ENCODE results near the gene AGAP5.
"Not testable (repeated sequence)": the region's sequence is repeated elsewhere in the genome, so short reads cannot be mapped to it uniquely, and the experiment has no call there.

The AGAP5 gene

DNA sequence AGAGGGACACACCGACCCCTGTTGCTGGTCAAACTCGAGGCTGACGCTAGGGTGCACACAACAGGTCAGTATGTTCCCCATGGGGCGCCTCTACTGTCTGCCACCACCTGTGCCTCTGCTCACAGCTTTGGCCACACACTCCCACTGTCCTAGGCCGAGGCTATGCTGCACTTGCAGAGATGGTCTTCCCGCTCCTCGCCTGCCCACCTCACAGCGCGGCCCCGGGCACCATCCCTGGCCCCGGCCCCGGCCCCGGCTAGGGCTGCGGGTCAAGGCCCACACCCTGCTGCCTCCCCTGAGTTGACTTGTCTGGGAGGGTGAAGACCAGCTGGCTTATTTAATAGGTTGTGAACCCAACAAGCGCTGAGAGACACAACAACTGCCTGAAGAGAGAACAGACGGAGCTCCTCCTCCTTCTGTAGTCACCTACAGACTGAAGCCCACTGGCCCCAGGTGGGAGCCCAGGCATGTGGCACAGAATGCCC, at the start of gene AGAP5:
AGAP5 (minus strand) TSS at position 435 of the 485 bp plus-strand sequence; CDS start at position 81, 354 bp downstream.
- DNase-seq = not testable (repeated sequence)

DNA sequence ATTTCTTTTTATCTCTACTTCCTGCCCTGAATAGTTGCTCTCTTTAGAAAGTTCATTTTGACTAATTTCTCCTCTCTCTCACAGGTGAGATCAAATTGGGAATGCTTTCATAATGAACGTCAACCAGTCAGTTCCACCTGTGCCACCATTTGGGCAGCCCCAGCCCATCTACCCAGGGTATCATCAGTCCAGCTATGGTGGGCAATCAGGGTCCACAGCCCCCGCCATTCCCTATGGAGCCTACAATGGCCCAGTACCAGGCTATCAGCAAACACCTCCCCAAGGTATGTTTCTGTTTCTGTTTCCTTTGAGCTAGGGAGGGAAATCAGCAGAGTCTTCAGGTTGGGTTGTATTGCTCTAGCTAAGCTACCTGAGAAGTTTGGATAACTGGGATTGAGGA, 48.8 kb upstream of the AGAP5 start:
- DNase-seq = no peak

DNA sequence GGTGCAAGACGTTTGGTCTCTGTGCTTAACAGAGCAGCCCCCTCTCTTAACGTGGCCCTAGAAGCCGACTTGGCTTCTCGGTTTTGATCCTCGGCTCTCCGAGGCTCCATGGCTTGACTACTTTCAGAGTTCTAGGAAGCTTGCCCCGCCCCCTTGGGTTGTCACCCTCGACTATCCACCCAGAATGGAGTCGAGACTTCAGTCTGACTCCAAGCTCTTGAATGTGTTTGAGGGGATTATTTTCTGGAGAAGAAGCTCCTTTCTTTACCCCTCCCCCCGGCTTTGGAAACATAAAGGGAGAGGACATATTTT, 46.7 kb upstream of the AGAP5 start:
- no peak for DNase-seq

DNA sequence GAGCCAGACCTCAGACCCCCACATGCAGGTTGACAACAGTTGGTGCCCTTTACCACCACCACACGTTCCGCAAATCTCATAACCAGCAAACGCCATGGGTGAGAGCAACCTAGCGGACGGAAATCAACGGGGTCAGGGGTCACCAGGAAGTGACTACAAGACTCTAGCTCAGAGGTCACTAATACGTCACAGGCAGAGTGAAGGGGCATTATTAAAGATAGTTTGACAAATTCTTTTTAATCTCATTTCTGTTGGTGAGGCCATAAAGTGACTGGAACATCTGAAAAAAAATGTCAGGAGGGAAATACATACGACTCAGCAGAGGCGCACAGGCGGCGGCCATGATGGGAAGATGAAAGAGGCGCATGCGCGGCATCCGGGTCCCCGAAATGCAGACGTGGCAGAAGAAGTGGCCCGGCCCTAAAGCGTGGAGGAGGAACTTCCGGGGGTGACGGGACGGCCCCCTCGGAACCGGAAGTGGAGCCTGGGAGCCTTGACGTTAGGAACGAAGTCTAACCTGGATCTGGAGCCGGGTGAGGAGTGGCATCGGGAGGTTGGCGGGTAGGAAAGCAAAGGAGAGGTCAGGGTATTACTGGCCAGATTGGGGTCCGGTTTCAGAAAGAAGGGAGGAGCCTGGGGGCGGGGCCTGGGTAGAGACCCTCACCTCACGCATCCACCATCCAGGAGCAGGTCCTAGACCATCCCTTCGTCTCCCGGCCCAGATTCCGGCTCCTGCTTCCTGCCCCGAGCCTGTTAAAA, 46.2 kb upstream of the AGAP5 start, which contains the start of gene SEC24C:
SEC24C (plus strand) TSS at position 468 of the 759 bp plus-strand sequence. CDS start 2,461 bp downstream, outside the sequence.
- DNase-seq = peak; percentile 80

DNA sequence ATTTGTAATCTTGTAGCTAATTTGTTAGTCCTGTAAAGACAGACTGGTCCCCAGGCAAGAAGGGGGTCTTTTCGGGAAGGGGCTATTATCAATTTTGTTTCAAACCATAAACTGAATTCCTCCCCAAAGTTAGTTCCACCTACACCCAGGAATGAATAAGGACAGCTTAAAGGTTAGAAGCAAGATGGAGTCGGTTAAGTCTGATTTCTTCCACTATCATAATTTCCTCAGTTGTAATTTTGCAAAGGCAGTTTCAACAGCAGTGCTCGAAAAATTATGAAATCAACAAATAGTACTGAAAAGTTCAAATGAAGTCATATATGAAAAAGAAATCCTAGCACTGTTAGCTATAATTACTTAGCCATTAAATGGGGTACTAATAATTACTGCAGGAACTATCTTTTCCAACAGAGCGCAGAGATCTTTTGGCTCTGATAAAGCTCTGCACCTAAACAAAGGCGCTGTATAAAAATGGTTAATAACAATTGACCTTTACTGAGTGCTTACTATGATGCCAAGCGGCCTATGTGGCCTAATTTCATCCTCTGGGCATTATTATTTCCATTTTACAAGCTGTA, 45.5 kb upstream of the AGAP5 start:
- DNase-seq = no peak

DNA sequence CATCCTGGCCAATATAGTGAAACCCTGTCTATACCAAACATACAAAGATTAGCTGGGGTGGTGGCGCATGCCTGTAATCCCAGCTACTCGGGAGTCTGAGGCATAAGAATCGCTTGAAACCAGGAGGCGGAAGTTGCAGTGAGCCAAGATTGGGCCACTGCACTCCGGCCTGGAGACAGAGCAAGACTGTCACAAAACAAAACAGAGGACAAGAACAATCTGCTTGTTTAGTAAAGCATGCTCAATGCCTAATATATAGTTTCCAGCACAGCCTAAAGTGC, 44.5 kb upstream of the AGAP5 start:
- DNase-seq = no peak

DNA sequence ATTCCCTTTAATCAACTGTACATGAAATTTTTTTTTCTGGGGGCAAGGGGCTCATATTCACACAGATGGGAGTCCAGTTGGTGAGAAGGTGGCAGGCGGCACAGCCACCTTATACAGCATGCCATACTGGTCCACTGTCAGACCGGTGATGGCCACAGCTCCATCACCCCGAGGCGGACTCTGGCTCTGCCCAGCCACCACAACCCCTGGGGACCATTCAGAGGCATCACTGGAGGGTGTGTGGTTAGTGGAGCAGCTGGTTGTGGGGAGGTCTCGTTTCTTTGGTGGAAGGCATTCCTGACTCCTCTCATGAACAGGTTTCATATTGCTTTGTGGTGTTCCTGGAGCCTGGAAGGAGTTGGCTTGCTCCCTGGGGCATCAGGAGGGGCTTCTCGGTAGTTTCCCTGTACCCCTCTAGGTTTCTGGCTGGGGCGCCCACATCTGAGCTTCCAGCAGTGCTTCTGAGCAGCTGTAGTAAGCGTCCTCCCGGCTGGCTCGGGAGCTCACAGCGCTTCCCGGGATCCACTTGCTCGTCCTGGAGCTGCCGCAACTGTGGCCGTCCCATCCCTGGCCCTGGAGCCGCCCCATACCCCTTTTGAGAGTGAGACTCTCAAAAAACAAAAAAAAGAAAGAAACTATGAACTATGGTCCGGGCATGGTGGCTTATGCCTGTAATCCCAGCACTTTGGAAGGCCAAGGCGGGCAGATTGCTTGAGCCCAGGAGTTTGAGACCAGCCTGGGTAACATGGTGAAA, 42.8 kb upstream of the AGAP5 start:
- DNase-seq = not testable (repeated sequence)

DNA sequence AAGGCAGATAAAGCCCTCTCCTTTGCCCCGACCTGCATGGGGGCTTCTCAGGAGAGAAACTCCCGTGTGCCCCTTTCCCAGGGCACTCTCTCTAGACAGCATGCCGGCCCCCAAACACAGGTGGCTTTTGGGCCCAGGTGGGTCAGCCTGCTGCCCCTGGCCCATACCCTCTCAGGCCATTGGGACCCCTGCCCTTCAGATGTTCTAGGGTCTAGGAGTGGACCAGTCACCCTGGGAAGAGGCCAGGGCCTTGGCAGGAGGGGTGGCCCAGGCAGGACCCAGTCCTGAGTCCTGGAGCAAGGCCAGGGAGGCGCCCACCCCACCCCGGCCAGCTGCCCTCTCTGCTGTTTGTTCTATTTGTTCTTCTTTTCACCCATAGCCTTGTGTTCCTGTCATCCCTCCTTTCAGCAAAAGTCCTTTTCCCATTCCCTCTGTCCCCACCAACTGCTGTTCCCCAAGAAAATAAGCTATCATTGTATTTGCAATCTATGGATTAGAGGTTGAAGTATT, 36.9 kb upstream of the AGAP5 start:
- no peak for DNase-seq

DNA sequence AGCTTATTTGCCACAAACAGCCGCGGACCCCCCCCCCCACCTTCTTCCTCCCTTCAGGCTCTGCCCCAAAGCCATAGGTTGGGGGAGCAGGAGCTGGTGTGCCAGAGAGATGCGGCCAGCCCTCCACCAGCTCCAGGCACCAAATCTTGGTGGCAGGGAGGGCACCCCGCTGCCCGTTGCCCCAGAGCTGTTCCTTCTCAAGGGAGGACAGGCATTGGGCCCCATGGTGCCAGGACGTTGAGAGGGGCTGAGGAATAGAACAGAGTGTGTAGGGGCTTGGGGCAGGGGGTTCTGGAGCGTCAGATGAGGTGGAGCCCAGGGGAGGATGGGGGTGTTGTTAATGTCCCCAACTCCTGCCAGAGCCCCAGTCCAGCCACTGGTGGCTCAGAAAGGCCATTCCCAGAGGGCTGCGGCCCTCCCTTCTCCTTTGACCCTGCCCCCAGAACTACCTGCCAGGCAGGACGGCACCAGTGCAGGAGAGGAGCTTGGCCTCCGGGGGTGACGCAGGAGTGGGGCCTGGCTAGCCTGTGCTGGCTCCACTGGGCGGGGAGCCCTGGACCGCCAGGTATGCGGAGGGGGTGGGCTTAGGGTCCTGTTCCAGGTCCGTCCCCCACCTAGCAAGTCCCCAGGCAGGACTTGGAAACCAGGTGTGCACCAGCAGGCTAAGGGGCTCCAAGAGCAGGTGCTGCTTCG, 36.3 kb upstream of the AGAP5 start:
- DNase-seq = no peak

DNA sequence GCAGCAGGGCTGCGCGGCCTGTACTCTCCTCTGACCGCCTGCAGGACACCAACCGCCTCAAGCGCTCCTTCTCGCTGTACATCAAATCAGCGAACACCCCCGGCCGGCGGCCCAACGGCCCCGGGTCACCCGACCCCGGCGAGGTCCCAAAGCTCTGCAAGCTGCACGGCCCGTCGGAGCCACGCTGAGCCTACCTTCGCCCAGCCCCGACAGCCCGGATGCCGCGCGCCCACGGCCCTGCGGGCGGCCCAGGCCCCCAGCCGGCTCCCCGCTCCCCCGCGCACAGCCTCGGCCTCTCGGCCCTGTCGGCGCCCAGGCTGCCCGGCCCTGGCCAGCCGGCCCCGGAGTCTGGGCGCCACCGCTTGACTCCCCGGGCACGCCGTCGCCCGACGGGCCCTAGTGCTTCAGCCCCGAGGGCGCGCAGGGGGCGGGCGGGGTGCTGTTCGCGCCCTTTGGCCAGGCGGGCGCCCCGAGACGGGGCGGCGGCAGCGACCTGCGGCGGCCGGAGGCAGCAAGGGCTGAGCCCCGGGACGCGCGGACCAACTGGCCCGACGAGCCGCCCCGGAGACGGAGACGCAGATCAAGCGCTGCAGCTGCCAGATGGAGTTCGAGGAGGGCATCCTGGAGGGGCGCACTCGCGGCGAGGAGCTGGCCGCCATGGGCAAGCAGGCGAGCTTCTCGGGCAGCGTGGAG, 35.2 kb upstream of the AGAP5 start:
- no peak for DNase-seq

DNA sequence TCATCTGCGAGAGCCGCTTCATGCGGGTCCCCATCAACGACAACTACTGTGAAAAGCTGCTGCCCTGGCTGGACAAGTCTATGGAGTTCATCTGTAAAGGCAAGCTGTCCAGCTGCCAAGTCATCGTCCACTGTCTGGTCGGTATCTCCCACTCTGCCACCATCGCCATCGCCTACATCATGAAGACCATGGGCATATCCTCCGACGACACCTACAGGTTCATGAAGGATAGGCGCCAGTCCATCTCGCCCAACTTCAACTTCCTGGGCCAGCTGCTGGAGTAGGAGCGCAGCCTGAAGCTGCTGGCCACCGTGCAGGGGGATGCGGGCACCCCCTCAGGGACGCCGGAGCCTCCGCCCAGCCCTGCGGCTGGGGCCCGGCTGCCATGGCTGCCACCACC, 34.5 kb upstream of the AGAP5 start:
- no peak for DNase-seq

DNA sequence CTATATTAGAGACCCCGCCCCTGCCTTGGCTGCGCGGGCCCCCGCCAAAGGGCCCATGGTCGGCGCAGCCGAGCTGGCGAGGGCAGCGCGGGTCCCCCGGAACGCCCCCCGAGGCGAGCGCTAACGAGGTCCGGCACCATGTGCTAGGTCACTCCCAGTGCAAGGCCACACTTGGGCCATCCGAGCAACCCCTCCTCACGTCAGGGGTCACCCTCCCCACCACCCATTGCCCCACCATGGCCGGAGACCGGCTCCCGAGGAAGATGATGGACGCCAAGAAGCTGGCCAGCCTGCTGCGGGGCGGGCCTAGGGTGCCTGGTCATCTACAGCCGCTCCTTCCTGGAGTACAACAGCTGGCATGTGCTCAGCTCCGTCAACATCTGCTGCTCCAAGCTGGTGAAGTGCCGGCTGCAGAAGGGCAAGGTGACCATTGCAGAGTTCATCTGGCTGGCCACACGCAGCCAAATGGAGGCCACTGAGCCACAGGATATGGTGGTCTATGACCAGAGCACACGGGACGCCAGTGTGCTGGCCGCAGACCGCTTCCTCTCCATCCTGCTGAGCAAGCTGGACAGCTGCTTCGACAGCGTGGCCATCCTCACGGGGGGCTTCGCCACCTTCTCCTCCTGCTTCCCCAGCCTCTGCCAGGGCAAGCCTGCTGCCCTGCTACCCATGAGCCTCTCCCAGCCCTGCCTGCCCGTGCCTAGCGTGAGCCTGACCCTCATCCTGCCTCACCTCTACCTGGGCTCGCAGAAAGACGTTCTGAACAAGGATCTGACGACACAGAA, 33.9 kb upstream of the AGAP5 start:
- DNase-seq = no peak

DNA sequence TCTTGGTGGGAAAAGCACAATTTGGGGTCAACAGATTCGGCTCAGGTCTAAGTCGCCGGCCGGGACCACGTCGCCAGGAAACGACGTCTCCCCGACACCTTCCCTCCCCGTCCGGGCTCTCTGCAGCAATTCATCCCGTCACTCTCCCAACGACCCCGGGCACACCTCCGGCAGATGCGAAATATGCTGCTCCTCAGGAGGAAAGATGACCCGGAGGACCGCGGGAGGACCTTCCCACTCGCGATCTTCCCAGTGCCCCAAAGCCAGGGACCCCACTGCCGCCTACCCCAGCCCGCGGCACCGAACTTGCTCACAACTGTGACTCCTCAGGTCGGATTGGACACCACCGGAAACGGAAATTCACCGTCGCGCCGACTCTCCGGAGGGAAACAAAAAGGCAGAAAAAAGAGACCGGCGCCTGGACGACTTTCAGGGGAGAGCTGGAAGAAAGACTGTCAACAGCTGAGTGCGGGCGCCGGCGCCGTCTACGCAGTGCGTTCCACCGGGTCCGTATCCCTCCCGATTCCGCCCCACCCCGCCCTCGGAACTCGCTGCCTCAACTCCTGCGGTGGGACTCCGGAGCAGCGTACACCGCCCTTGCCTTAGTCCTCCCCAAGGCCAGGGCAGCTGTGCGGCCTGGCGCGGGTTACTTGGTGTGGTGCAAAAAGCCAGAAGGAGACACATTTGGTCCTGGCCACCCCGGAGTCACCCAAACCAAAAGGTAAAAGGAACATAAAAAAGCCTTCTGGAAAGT, 32.4 kb upstream of the AGAP5 start:
- DNase-seq = peak; percentile 68

DNA sequence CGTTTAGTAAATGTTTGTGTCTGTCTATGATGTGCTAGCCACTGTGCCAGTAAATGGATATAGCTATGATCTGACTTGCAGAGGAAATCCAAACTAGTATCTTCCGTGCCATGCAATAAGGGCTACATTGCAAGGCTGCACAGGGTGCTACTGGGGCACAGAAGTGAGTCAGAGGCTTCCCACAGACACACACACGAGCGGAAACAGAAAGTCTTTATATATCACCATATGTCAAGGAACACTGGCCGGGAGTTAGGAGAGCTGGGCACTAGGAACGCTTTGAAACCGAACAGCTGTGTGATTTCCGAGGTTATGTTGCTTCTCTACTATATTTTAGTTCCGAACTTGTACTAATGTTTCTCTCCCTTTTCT, 31.9 kb upstream of the AGAP5 start:
- DNase-seq = not testable (repeated sequence)

DNA sequence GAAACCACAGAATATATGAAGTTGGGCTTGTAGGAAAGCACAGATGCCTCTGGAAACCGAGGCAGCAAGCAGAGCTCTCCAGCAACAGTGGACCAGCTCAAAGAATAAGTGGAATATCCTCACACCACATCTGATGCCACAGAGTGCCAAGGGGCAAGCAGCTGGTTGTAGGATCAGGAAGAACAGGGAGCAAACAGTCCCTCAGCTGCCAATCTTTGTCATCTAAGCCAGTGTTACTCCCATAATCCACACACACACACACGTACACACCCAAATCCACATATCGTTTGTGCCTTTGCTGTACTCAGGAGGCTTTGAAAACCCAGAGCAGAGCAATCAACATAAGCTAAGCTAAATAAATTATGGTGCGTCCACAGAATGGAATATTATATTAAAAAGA, 25.6 kb upstream of the AGAP5 start:
- no peak for DNase-seq

DNA sequence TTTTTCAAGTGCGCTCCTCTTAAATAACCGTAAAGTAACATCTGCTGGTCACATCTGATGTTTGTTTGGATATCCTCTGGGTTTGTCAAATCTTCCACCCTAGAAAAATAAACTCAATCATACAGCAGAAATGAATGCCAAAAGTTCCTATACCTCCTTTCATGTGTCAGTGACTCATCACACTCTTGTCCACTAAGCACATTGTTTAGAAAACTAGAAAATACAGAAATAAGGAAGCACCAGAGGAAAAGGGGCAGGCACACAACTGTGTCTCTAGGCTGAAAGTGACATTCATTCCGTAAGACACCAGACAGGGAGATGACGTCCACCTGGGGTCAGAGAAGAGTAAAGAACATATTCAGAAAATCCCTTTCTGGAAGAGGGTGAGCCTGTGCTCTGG, 22.7 kb upstream of the AGAP5 start:
- DNase-seq = not testable (repeated sequence)

DNA sequence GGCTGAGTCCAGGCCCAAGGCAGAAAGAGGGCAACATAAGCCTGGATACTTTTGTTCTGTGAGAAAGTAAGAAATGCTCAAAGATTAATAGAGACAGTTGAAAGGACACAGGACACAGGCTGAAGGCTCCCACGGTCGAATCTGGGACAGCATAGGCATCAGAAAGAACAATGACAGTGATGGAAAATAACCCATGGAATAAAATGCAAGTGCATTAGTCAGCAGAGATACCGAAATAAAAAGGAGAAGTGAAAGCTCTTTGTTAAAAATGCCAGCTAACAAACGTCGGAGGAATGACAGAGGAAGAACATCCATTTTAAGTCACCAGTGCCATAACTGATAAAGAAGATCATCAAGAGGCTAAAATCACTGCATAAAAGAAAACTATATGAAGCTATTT, 19.6 kb upstream of the AGAP5 start:
- DNase-seq = no peak

DNA sequence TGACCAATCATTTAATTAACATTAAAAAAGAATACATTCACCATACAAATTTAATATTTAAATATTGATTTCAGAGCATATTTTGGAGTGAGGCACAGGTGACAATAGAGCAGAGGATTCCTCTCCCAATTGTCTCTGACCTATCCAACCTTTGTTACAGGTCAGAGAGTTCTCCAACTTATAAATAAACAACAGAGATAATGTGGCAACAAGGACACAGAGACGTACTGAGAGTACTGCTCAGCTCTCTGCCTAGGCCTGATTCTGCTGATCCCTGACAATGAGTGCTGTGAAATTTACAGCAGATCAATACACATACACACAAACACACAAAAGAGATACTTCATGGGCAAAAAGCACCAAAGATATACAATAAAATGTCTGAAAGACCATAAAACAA, 18.3 kb upstream of the AGAP5 start:
- no peak for DNase-seq

DNA sequence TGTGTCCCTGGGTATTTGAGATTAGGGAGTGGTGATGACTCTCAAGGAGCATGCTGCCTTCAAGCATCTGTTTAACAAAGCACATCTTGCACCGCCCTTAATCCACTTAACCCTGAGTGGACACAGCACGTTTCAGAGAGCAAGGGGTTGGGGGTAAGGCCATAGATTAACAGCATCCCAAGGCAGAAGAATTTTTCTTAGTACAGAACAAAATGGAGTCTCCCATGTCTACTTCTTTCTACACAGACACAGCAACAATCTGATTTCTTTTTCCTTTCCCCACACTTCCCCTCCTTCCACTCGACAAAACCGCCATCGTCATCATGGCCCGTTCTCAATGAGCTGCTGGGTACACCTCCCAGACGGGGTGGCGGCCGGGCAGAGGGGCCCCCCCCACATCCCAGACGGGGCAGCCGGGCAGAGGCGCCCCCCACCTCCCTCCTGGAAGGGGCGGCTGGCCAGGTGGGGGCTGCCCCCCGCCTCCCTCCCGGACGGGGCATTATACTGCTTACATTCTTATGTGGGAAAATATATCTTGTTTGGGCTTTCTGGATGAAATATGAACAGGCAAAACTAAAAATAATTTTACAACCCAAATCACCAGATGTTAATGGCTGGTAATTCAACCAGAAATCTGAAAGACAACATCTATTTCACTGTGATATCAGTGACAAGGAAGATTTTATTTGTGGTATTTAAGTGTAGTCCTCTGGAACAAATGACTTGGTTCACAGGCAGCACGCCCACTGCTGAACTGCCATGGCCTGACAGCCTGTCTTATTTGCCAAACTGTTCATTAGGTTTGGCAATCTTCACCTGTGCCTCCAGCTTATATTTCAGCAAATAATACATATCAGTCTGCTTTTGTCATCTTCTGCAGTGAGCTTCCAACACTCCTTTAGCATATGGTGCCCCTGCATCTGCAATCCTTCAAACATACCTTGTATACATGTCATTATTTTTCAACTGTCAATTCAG, 17.6 kb upstream of the AGAP5 start:
- not testable (repeated sequence) for DNase-seq

DNA sequence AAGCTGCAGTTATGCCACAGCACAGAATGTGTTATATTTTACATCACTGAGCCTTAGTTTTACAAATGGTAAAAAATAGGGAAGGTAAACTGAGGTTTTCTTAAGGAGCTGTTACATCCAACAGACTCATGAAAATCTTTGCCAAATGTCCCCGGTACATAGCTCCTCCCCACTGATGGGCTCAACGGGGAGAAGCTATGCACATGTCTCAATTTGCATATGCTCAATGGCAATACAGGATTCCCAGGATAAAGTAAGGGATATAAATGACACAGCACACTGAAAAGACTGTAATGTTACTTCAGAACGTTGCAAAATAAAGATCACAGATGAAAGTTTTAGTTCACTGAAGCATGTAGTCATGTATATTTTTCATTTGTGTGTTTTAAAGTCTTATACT, 16.6 kb upstream of the AGAP5 start:
- not testable (repeated sequence) for DNase-seq
